HCT116 (cell line): ENCODE measurements around the gene YKT6.

Experiments
- CTCF ChIP-seq, 3 experiments: fragments of 200-600 bp in 1 of 3; sonication (generic) in 1 of 3; IDR thresholded peaks in 2 of 3; conservative IDR thresholded peaks in 1 of 3; 2 replicates each; pipeline ENCODE4 v1.5.1; 2012 to 2017; ENCODE audit warnings: low read depth in 2 of 3, low read length in 2 of 3, antibody characterized with exemption in 1 of 3, borderline replicate concordance in 1 of 3, control low read depth in 1 of 3, mild to moderate bottlenecking in 1 of 3, mixed read lengths in 1 of 3, mixed run types in 1 of 3, moderate library complexity in 1 of 3; ENCODE audit not compliant: insufficient read depth in 1 of 3
- EZH2 ChIP-seq: fragments of 200-600 bp; sonication (generic); IDR thresholded peaks from 2 replicates; pipeline ENCODE4 v1.6.1; 2017; ENCODE audit warnings: antibody characterized with exemption, mixed run types
- EZH2phosphoT487 ChIP-seq: fragments of 200-600 bp; IDR thresholded peaks from 2 replicates; pipeline ENCODE4 v1.6.1; 2018; ENCODE audit warnings: antibody characterized with exemption, borderline replicate concordance
- POLR2A ChIP-seq: IDR thresholded peaks from 2 replicates; pipeline ENCODE4 v1.7.0; 2011; ENCODE audit warnings: borderline replicate concordance; ENCODE audit not compliant: insufficient read depth, insufficient read length; ENCODE audit errors: extremely low read depth
- RAD21 ChIP-seq: IDR thresholded peaks from 2 replicates; pipeline ENCODE4 v1.6.1; 2012; ENCODE audit warnings: low read depth, mild to moderate bottlenecking
- REST ChIP-seq: IDR thresholded peaks from 2 replicates; pipeline ENCODE4 v1.6.1; 2012; ENCODE audit warnings: low read depth
- SIN3A ChIP-seq: IDR thresholded peaks from 2 replicates; pipeline ENCODE4 v1.6.1; 2012; ENCODE audit warnings: low read depth
- YY1 ChIP-seq: IDR thresholded peaks from 2 replicates; pipeline ENCODE4 v1.6.1; 2011; ENCODE audit warnings: low read length, low read depth, moderate library complexity, mild to moderate bottlenecking; ENCODE audit not compliant: insufficient replicate concordance; ENCODE audit errors: extremely low read depth
- TF ChIP-seq, protein P1 (sequence below): IDR thresholded peaks from 2 replicates; pipeline ENCODE4 v1.6.1; 2011; ENCODE audit warnings: mild to moderate bottlenecking, low read length, moderate library complexity; ENCODE audit not compliant: insufficient replicate concordance; ENCODE audit errors: extremely low read depth
- TF ChIP-seq, protein P2 (sequence below): IDR thresholded peaks from 2 replicates; pipeline ENCODE4 v1.6.1; 2012

DNA sequence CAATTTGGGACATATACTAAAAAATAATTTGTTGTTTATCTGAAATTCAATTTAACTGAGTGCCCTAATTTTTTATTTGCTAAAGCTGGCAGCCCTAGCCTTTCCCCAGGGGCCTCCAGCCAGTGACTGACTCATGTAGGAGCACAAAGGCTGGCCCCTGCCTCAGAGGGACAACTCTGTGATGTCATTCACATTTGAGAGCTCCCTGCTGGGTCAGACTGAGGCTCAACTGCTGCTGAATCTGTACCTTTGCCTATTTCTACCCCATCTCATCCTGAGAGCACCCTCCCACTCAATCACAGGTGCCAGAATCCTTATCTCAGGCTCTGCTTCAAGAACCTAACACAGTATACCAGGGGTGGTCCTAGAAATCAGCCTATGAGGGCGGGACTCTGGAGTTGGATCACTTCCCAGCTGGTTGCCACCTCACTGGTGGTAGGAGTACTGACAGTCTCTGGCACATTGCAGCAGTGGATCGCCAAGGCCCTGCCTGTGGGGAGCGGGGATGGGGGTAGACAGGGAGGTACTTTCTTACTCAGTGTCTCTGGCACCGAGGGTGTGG is 23.1 kb upstream of the YKT6 start:
- TF ChIP-seq RAD21 (no peak), CTCF (IDR thresholded peaks at IDR 0.05 in 2 of 3, conservative IDR thresholded peaks at IDR 0.05 in 1 of 3; ENCODE audit: borderline replicate concordance in 1 of 3, insufficient read depth in 1 of 3, low read depth in 2 of 3, low read length in 2 of 3) (no peak), REST (no peak), EZH2phosphoT487 (no peak), EZH2 (no peak), YY1 (no peak), SIN3A (no peak), POLR2A (no peak)
- TF ChIP-seq, protein P1, sequence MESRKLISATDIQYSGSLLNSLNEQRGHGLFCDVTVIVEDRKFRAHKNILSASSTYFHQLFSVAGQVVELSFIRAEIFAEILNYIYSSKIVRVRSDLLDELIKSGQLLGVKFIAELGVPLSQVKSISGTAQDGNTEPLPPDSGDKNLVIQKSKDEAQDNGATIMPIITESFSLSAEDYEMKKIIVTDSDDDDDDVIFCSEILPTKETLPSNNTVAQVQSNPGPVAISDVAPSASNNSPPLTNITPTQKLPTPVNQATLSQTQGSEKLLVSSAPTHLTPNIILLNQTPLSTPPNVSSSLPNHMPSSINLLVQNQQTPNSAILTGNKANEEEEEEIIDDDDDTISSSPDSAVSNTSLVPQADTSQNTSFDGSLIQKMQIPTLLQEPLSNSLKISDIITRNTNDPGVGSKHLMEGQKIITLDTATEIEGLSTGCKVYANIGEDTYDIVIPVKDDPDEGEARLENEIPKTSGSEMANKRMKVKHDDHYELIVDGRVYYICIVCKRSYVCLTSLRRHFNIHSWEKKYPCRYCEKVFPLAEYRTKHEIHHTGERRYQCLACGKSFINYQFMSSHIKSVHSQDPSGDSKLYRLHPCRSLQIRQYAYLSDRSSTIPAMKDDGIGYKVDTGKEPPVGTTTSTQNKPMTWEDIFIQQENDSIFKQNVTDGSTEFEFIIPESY: no peak
- TF ChIP-seq, protein P2, sequence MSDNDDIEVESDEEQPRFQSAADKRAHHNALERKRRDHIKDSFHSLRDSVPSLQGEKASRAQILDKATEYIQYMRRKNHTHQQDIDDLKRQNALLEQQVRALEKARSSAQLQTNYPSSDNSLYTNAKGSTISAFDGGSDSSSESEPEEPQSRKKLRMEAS: no peak
